Heart right ventricle (tissue), 16 donors: ENCODE measurements around the gene PRKN. TPM values are rescaled to one million over a fixed set of nuclear protein-coding genes. Genes with fewer than 3 reads are reported as not detected.

Experiments used
- ATAC-seq, 8 donors: fragments of 200-7000 bp; cut with Tn5 transposase; one replicate each; pipeline ENCODE4 v1.9.1; 2020; ENCODE audit warnings: mild to moderate bottlenecking in 8 of 8, moderate library complexity in 8 of 8, moderate number of reproducible peaks in 1 of 8
- DNase-seq, 2 donors: peaks; one replicate each; pipeline ENCODE4 v3.0.0-alpha.2; 2020
- H3K27ac ChIP-seq, 10 donors: fragments of 200-600 bp; sonication (generic) in 2 of 10; one replicate each; pipeline versions ENCODE4 v1.5.0 to v1.8.0; 2020 to 2022; ENCODE audit warnings: mild to moderate bottlenecking in 3 of 10
- H3K27me3 ChIP-seq, 7 donors: fragments of 200-600 bp; one replicate each; pipeline ENCODE4 v1.8.0; 2021 to 2022; ENCODE audit warnings: mild to moderate bottlenecking in 2 of 7
- H3K36me3 ChIP-seq, 9 donors: fragments of 200-600 bp; sonication (generic) in 1 of 9; one replicate each; pipeline versions ENCODE4 v1.5.0 to v1.8.0; 2020 to 2022; ENCODE audit warnings: mild to moderate bottlenecking in 2 of 9
- H3K4me1 ChIP-seq, 9 donors: fragments of 200-600 bp; sonication (generic) in 1 of 9; one replicate each; pipeline versions ENCODE4 v1.5.0 to v1.8.0; 2020 to 2022; ENCODE audit warnings: mild to moderate bottlenecking in 4 of 9
- H3K4me3 ChIP-seq, 10 donors: fragments of 200-600 bp; sonication (generic) in 2 of 10; one replicate each; pipeline versions ENCODE4 v1.5.0 to v1.8.0; 2020 to 2022; ENCODE audit warnings: mild to moderate bottlenecking in 7 of 10, moderate library complexity in 2 of 10
- H3K9me3 ChIP-seq, 11 donors: fragments of 200-600 bp in 10 of 11; sonication (generic) in 2 of 11; one replicate each; pipeline versions ENCODE4 v1.5.0 to v1.8.0; 2013 to 2022; ENCODE audit warnings: mild to moderate bottlenecking in 2 of 11, control low read depth in 1 of 11, moderate library complexity in 1 of 11
- WGBS, 2 donors: extraction: QIAGEN DNeasy Blood & Tissue Kit; methylation state at CpG; one replicate each; pipeline ENCODE4 v1.1.7; 2013; ENCODE audit warnings: inconsistent platforms in 1 of 2; 5-methylcytosine and 5-hydroxymethylcytosine counted together
- intact Hi-C, 10 donors: fragments of 100-400 bp; cut with DNase I; formaldehyde crosslinking; loops; one replicate each; pipeline versions ENCODE4 v1.11.1 to v1.14.2; 2022
- polyA plus RNA-seq, 2 donors: library from polyadenylated mRNA; stranded (reverse); fragments of 200-250 nt; gene quantifications; one replicate each; pipeline ENCODE4 v1.2.3, GENCODE V29; 2013
- total RNA-seq, 10 donors: library from RNA; stranded (reverse); fragmentation: NEBNext Ultra II Directional in 3 of 10; extraction: Animal tissue kit (Norgen Biotek cat#: 25700) in 3 of 10; gene quantifications; one replicate each; pipeline versions ENCODE4 v1.2.1 to v1.2.4, GENCODE V29; 2021 to 2023
- TF ChIP-seq, protein P1 (sequence below), 9 donors: fragments of 200-600 bp; sonication (generic) in 2 of 9; IDR thresholded peaks; one replicate each; pipeline versions ENCODE4 v1.5.0 to v1.8.0; 2021 to 2022; ENCODE audit warnings: antibody characterized with exemption in 9 of 9, mild to moderate bottlenecking in 5 of 9, moderate library complexity in 1 of 9
- donor health status: Arrhythmogenic right ventricular cardiomyopathy.
- donor health status: ischemic (EF 13 %, LVEDD 7.1; RV severe dilation, severe dysfunction).
- donor health status: healthy with polysubstance abuse.
- donor health status: DM: no; HTN: yes; CAD: no.
- donor health status: DM: no; HTN: no; CAD: no.
- donor health status: ischemic (EF 25% LVEDD 6.9; RV normal size, moderate dysfunction).
- donor health status: ischemic (EF 25% LVEDD 5.7; RV mildly dilated, moderate dysfunction).
- donor health status: healthy.
- donor health status: DM: yes; HTN: yes; CAD: no.
- donor health status: Ischemic cardiomyopathy.
- donor health status: ischemic (EF 35%, LVEDD 5.7; RV mildly dilated, moderate dysfunction).
- donor health status: nonischemic (EF 11% LVEDD 7.7; RV severe dilation, severe dysfunction).
- donor health status: DM: yes; HTN: yes; CAD: no.
- donor health status: PGD.
- donor health status: ischemic (EF 29% LVEDD 5.4; RV normal size, mild dysfunction).
- donor health status: nonischemic (EF 23%, LVEDD 6.1; RV moderate dilation, normal function).

Gene PRKN
- total and polyA plus RNA-seq, 12 donors, result 2.3 to 27.7 (median 26.3) TPM

DNA sequence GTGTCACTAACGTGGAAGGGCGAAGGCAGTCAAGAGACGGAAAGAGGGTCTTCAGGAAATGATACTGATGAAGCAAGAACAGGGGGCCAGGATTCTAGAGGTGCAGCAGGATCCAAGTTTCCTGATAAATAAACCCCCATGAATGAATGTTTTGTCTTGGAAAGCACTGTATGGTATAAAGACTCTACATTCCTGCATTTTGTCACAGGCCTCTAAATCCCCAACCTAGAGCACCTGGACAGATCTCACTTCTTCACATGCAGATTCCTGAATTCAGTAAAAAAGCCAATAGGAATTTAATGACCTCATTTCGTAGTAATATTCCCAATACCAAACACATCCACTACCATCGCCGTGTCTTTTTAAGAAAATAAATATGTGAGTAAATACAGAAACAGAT is 577.8 kb downstream of the PRKN start:
- TF ChIP-seq, protein P1, sequence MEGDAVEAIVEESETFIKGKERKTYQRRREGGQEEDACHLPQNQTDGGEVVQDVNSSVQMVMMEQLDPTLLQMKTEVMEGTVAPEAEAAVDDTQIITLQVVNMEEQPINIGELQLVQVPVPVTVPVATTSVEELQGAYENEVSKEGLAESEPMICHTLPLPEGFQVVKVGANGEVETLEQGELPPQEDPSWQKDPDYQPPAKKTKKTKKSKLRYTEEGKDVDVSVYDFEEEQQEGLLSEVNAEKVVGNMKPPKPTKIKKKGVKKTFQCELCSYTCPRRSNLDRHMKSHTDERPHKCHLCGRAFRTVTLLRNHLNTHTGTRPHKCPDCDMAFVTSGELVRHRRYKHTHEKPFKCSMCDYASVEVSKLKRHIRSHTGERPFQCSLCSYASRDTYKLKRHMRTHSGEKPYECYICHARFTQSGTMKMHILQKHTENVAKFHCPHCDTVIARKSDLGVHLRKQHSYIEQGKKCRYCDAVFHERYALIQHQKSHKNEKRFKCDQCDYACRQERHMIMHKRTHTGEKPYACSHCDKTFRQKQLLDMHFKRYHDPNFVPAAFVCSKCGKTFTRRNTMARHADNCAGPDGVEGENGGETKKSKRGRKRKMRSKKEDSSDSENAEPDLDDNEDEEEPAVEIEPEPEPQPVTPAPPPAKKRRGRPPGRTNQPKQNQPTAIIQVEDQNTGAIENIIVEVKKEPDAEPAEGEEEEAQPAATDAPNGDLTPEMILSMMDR (IDR thresholded peaks at IDR 0.05), result no peak
- Histone ChIP-seq H3K27ac (no peak overlapping the region), H3K36me3 (no peaks in the 10 kb centered on the region), H3K27me3 (no peaks in the 10 kb centered on the region), H3K4me3 (no peak overlapping the region), H3K9me3 (peaks cover 0 to 9% (median 0%) of the 10 kb centered on the region in 11 donors), H3K4me1 (peaks cover 0 to 5% (median 0%) of the 10 kb centered on the region in 9 donors)
- no peak for DNase-seq
- intact Hi-C loops, result no loop called here
- no peak for ATAC-seq
- WGBS, 2 donors, result 94 to 95% methylated on average over 6 of the region's 6 CpGs

DNA sequence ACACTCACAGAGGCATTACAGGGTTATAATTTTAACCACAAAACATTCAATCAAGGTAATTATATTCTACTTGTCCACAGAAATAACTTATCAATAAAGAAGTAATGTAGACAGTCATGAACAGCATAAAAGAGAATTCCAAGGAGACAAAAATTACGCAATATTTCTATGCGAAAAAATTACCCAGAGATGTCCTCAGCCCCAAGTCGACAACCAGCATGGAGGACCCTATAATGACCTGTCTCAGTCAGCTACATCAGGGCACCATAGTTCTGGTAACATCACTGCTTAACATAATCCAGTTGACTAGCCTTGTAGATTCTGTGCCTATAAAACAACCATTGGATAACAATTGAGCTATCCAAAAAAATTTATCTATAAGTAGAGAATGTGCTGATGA is 579.8 kb downstream of the PRKN start:
- H3K4me1 ChIP-seq, result peaks cover 0 to 5% (median 0%) of the 10 kb centered on the region in 9 donors
- no peaks in the 10 kb centered on the region for H3K36me3 ChIP-seq
- WGBS, 2 donors, result 95 to 98% methylated on average over 3 of the region's 3 CpGs
- H3K27me3 ChIP-seq, result no peaks in the 10 kb centered on the region
- no peak overlapping the region for H3K27ac ChIP-seq
- H3K4me3 ChIP-seq, result no peak overlapping the region
- intact Hi-C loops, result no loop called here
- no peaks in the 10 kb centered on the region for H3K9me3 ChIP-seq
- ATAC-seq, result no peak
- no peak for DNase-seq
- TF ChIP-seq, protein P1 (IDR thresholded peaks at IDR 0.05), result no peak

DNA sequence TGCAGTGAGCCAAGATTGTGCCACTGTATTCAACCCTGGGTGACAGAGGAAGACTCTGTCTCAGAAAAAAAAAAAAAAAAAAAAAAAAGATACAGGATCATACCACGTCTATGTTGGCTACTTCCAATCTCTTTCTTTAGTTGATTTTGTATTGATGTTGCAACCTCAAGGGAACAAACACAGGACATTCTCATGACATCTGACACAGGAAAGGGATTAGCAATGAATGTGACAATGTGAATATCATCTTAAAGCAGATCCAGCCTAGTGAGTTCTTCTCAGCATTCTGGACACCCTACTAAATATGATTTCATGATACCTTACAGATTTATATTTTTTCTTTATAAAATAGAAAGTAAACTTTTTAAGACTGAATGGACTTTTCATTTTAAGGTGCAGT is 580.3 kb downstream of the PRKN start:
- ATAC-seq, result no peak
- no peaks in the 10 kb centered on the region for H3K27me3 ChIP-seq
- DNase-seq, result no peak
- H3K36me3 ChIP-seq, result no peaks in the 10 kb centered on the region
- TF ChIP-seq, protein P1 (IDR thresholded peaks at IDR 0.05), result no peak
- no peaks in the 10 kb centered on the region for H3K9me3 ChIP-seq
- intact Hi-C loops, result no loop called here
- WGBS, 2 donors, result 50 to 61% methylated on average over 1 of the region's 1 CpG
- H3K4me3 ChIP-seq, result no peak overlapping the region
- peaks cover 0 to 5% (median 0%) of the 10 kb centered on the region in 9 donors for H3K4me1 ChIP-seq
- no peak overlapping the region for H3K27ac ChIP-seq

DNA sequence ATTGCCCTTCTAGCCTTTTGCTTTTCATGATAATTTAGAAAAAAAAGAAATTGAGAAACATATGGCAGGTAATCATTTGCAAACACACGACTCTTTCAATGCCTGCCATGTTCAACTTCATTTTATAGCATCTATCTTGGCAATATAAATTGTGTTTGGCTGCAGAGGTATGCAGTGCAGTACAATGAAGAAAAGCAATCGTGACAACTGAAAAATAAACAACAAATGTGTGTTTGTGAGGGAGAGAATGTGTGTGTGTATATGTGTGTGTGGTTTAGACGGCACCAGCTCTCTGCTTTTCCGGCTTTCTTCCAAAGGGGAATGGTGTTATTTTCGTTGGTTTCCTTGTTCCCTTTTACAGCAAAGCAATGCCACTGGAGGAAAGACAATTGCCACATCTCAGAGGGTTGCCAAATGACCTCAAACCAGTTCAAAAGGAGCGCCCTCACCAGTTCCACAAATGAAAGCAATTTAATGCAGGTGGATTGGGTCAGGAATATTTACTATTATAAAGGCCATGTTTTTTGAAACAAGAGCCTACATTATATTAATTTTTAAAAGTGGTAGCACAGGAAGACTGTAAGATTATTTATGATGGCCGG is 587.2 kb downstream of the PRKN start:
- Histone ChIP-seq H3K27ac (no peak overlapping the region), H3K9me3 (peaks cover 0 to 23% (median 7%) of the 10 kb centered on the region in 11 donors), H3K4me1 (no peaks in the 10 kb centered on the region), H3K4me3 (no peak overlapping the region), H3K36me3 (no peaks in the 10 kb centered on the region), H3K27me3 (no peaks in the 10 kb centered on the region)
- intact Hi-C loops, result no loop called here
- DNase-seq, result no peak
- WGBS, 2 donors, result 85 to 86% methylated on average over 7 of the region's 7 CpGs
- ATAC-seq, result no peak
- TF ChIP-seq, protein P1 (IDR thresholded peaks at IDR 0.05), result no peak
